Tibial nerve (tissue), 4 donors: ENCODE results near the gene DPH3.

Source experiments
- CTCF ChIP-seq, 5 experiments: fragments of 200-600 bp in 3 of 5; fragments of 450-650 bp in 2 of 5; sonication (generic) in 3 of 5; IDR thresholded peaks; one replicate each; pipeline ENCODE4 v1.5.1; 2016 to 2019; ENCODE audit warnings: antibody characterized with exemption in 5 of 5, mild to moderate bottlenecking in 3 of 5, moderate library complexity in 2 of 5
- EP300 ChIP-seq, 2 donors: sonication (generic); formaldehyde crosslinking; IDR thresholded peaks; one replicate each; pipeline ENCODE4 v1.6.1; 2017; ENCODE audit warnings: antibody characterized with exemption in 2 of 2, mild to moderate bottlenecking in 1 of 2

- TF ChIP-seq EP300 (IDR thresholded peaks at IDR 0.05) (no peak), CTCF (IDR thresholded peaks at IDR 0.05) (no peak)
These were observed 9.1 kb upstream of the DPH3 start for GRCh38 chr3:16273867-16274266.
